Measurements from ENCODE around the gene KCNAB1.

- TF ChIP-seq POLR2A (IDR thresholded peaks at IDR 0.05) (no peak), EP300 (IDR thresholded peaks at IDR 0.05; ENCODE audit: low read depth) (no peak)
Measured at GRCh38 chr3:156216852-156217251, 96.5 kb downstream of the KCNAB1 start.

Measured in transverse colon (tissue), 1 donor.